H9 (cell line): ENCODE data around the gene BRD1. TPM values are rescaled to one million over a fixed set of nuclear protein-coding genes. Genes with fewer than 3 reads are reported as not detected.
A peak's percentile ranks its signal among the peaks of the same experiment; 100 is the strongest.

Experiments
- DNase-seq: peaks from one replicate; pipeline ENCODE4 v3.0.0-alpha.2; 2017
- H2AFZ ChIP-seq: one replicate; pipeline ENCODE4 v1.6.1; 2013; ENCODE audit warnings: mild to moderate bottlenecking, low read length, control low read depth, moderate library complexity
- H2AK5ac ChIP-seq: 2 replicates; pipeline ENCODE4 v1.6.1; 2013; ENCODE audit warnings: low read length, control low read depth, mixed read lengths; ENCODE audit not compliant: insufficient read length
- H2BK120ac ChIP-seq: one replicate; pipeline ENCODE4 v1.6.1; 2013; ENCODE audit warnings: low read depth, mild to moderate bottlenecking, low read length, control low read depth, inconsistent platforms; ENCODE audit not compliant: poor library complexity, severe bottlenecking
- H2BK12ac ChIP-seq: 2 replicates; pipeline ENCODE4 v1.6.1; 2013; ENCODE audit warnings: low read length, control low read depth, mixed read lengths, low read depth; ENCODE audit not compliant: insufficient read length
- H2BK15ac ChIP-seq: 2 replicates; pipeline ENCODE4 v1.6.1; 2013; ENCODE audit warnings: low read depth, low read length, control low read depth
- H2BK20ac ChIP-seq: one replicate; pipeline ENCODE4 v1.6.1; 2013; ENCODE audit warnings: low read depth, mild to moderate bottlenecking, low read length, control low read depth, inconsistent platforms; ENCODE audit not compliant: poor library complexity, severe bottlenecking
- H2BK5ac ChIP-seq: 2 replicates; pipeline ENCODE4 v1.6.1; 2013; ENCODE audit warnings: low read length, control low read depth, mixed read lengths; ENCODE audit not compliant: insufficient read length
- H3K14ac ChIP-seq: 2 replicates; pipeline ENCODE4 v1.6.1; 2013; ENCODE audit warnings: low read length, control low read depth; ENCODE audit not compliant: insufficient read depth
- H3K18ac ChIP-seq: 2 replicates; pipeline ENCODE4 v1.6.1; 2013; ENCODE audit warnings: low read depth, mild to moderate bottlenecking, mixed read lengths, low read length, control low read depth; ENCODE audit not compliant: insufficient read length
- H3K23ac ChIP-seq: 2 replicates; pipeline ENCODE4 v1.6.1; 2013; ENCODE audit warnings: low read length, control low read depth, mixed read lengths, low read depth; ENCODE audit not compliant: insufficient read length
- H3K23me2 ChIP-seq: 2 replicates; pipeline ENCODE4 v1.6.1; 2013; ENCODE audit warnings: low read depth, mild to moderate bottlenecking, mixed read lengths, low read length, control low read depth; ENCODE audit not compliant: insufficient read length, poor library complexity, severe bottlenecking
- H3K27ac ChIP-seq: 2 replicates; pipeline ENCODE4 v1.5.1; 2013; ENCODE audit warnings: low read length, control low read depth, mixed read lengths, low read depth; ENCODE audit not compliant: insufficient read length
- H3K27me3 ChIP-seq: 2 replicates; pipeline ENCODE4 v1.6.1; 2013; ENCODE audit warnings: low read length, control low read depth, inconsistent platforms; ENCODE audit not compliant: insufficient read depth
- H3K4ac ChIP-seq: 2 replicates; pipeline ENCODE4 v1.6.1; 2013; ENCODE audit warnings: low read depth, mild to moderate bottlenecking, control low read depth, inconsistent platforms, low read length, moderate library complexity
- H3K4me1 ChIP-seq: 2 replicates; pipeline ENCODE4 v1.6.1; 2013; ENCODE audit warnings: low read length, control low read depth, inconsistent platforms; ENCODE audit not compliant: insufficient read depth
- H3K4me2 ChIP-seq: 2 replicates; pipeline ENCODE4 v1.6.1; 2013; ENCODE audit warnings: low read length, control low read depth, mixed read lengths; ENCODE audit not compliant: insufficient read length, insufficient read depth
- H3K56ac ChIP-seq: 2 replicates; pipeline ENCODE4 v1.6.1; 2013; ENCODE audit warnings: low read depth, mild to moderate bottlenecking, mixed read lengths, low read length, control low read depth; ENCODE audit not compliant: insufficient read length
- H3K79me1 ChIP-seq: 2 replicates; pipeline ENCODE4 v1.6.1; 2013; ENCODE audit warnings: low read depth, mild to moderate bottlenecking, moderate library complexity, low read length, control low read depth, inconsistent platforms; ENCODE audit not compliant: insufficient read depth, poor library complexity, severe bottlenecking
- H3K79me2 ChIP-seq: 2 replicates; pipeline ENCODE4 v1.6.1; 2013; ENCODE audit warnings: low read length, control low read depth, inconsistent platforms; ENCODE audit not compliant: insufficient read depth
- H3K9ac ChIP-seq: 2 replicates; pipeline ENCODE4 v1.6.1; 2013; ENCODE audit warnings: low read length, control low read depth, mixed read lengths; ENCODE audit not compliant: insufficient read length; ENCODE audit errors: extremely low read depth
- H3K9me3 ChIP-seq: one replicate; pipeline ENCODE4 v1.6.1; 2013; ENCODE audit warnings: low read depth, low read length, inconsistent platforms; ENCODE audit not compliant: control insufficient read depth
- H3T11ph ChIP-seq: one replicate; pipeline ENCODE4 v1.6.1; 2013; ENCODE audit warnings: mild to moderate bottlenecking, low read length, control low read depth, inconsistent platforms
- H4K20me1 ChIP-seq: one replicate; pipeline ENCODE4 v1.6.1; 2013; ENCODE audit not compliant: control insufficient read depth, insufficient read length, insufficient read depth
- H4K5ac ChIP-seq: 2 replicates; pipeline ENCODE4 v1.6.1; 2013; ENCODE audit warnings: low read depth, mild to moderate bottlenecking, mixed read lengths, low read length, control low read depth; ENCODE audit not compliant: insufficient read length
- H4K8ac ChIP-seq: replicated peaks from 2 replicates; pipeline ENCODE4 v1.6.1; 2013; ENCODE audit warnings: low read length, control low read depth, mixed read lengths, low read depth; ENCODE audit not compliant: insufficient read length
- H4K91ac ChIP-seq: 2 replicates; pipeline ENCODE4 v1.6.1; 2013; ENCODE audit warnings: low read depth, mild to moderate bottlenecking, moderate library complexity, mixed read lengths, low read length, control low read depth; ENCODE audit not compliant: insufficient read length
- H3K27ac Mint-ChIP-seq, 3 experiments: 2 replicates in 2 of 3; 3 replicates in 1 of 3; pipeline ENCODE4 v1.8.0; 2020 to 2021; ENCODE audit warnings: mixed read lengths in 3 of 3, mild to moderate bottlenecking in 1 of 3, moderate library complexity in 1 of 3
- H3K27me3 Mint-ChIP-seq: 2 replicates; pipeline ENCODE4 v1.8.0; 2021; ENCODE audit warnings: low read depth, mild to moderate bottlenecking, moderate library complexity, mixed read lengths
- H3K36me3 Mint-ChIP-seq, 3 experiments: 2 replicates in 2 of 3; 3 replicates in 1 of 3; pipeline ENCODE4 v1.8.0; 2020 to 2021; ENCODE audit warnings: low read depth in 3 of 3, mixed read lengths in 3 of 3; ENCODE audit not compliant: insufficient read depth in 1 of 3
- H3K4me1 Mint-ChIP-seq, 2 experiments: 2 replicates each; pipeline ENCODE4 v1.8.0; 2020; ENCODE audit warnings: mixed read lengths in 2 of 2
- H3K4me3 Mint-ChIP-seq, 2 experiments: 2 replicates in 1 of 2; 3 replicates in 1 of 2; pipeline ENCODE4 v1.8.0; 2020 to 2021; ENCODE audit warnings: mild to moderate bottlenecking in 2 of 2, mixed read lengths in 2 of 2, moderate library complexity in 1 of 2
- H3K9me3 Mint-ChIP-seq, 2 experiments: 2 replicates in 1 of 2; 3 replicates in 1 of 2; pipeline ENCODE4 v1.8.0; 2020; ENCODE audit warnings: mild to moderate bottlenecking in 2 of 2, mixed read lengths in 2 of 2, moderate library complexity in 1 of 2
- WGBS: extraction: QIAGEN DNeasy Blood & Tissue Kit; methylation state at CpG from one replicate; pipeline ENCODE4 v1.1.7; 2013; ENCODE audit warnings: missing lambda C conversion rate, low lambda C conversion rate, mixed read lengths; ENCODE audit not compliant: insufficient read length; ENCODE audit errors: extremely low coverage; 5-methylcytosine and 5-hydroxymethylcytosine counted together
- total RNA-seq: library from RNA; stranded (reverse); gene quantifications from 2 replicates; pipeline ENCODE4 v1.2.1, GENCODE V29; 2021
- TF ChIP-seq, protein P1 (sequence below): fragments of 200-600 bp; sonication (generic); conservative IDR thresholded peaks from 3 replicates; pipeline ENCODE4 v1.8.0; 2021; ENCODE audit warnings: antibody characterized with exemption, mild to moderate bottlenecking

BRD1 gene
- total RNA-seq, 1 experiment from 2014 or later = 51.3 TPM

DNA sequence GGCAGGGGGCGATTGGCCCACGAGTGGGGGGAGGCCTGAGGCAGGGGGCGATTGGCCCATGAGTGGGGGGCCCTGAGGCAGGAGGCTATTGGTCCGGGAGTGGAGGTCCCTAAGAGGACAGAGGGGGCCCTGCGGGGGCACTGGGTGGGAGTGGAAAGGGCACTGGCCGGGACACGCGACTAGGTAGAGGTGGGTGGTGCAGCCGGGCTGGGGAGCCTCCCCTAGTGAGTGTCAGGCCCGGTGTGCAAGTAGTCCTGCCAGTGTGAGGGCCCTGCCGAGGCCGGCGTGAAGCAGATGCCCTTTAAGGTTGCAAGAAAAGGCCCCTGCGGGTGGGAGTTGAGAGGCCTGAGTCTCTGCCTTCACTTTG is 909 bp upstream of the BRD1 start:
- no peak overlapping the region for H3K18ac ChIP-seq
- no peak overlapping the region for H3K23ac ChIP-seq
- no peak overlapping the region for H2BK12ac ChIP-seq
- H4K8ac ChIP-seq = no peak overlapping the region
- TF ChIP-seq, protein P1, sequence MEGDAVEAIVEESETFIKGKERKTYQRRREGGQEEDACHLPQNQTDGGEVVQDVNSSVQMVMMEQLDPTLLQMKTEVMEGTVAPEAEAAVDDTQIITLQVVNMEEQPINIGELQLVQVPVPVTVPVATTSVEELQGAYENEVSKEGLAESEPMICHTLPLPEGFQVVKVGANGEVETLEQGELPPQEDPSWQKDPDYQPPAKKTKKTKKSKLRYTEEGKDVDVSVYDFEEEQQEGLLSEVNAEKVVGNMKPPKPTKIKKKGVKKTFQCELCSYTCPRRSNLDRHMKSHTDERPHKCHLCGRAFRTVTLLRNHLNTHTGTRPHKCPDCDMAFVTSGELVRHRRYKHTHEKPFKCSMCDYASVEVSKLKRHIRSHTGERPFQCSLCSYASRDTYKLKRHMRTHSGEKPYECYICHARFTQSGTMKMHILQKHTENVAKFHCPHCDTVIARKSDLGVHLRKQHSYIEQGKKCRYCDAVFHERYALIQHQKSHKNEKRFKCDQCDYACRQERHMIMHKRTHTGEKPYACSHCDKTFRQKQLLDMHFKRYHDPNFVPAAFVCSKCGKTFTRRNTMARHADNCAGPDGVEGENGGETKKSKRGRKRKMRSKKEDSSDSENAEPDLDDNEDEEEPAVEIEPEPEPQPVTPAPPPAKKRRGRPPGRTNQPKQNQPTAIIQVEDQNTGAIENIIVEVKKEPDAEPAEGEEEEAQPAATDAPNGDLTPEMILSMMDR = no peak
- no peak overlapping the region for H2BK20ac ChIP-seq
- H3K9me3 ChIP-seq = no peaks in the 10 kb centered on the region
- H3K27me3 ChIP-seq = no peaks in the 10 kb centered on the region
- peak overlapping the region; percentile 41 to 61; a peak in 4 of 5 replicates for H3K4me3 Mint-ChIP-seq
- no peaks in the 10 kb centered on the region for H4K20me1 ChIP-seq
- H3K23me2 ChIP-seq = peaks cover 9% of the 10 kb centered on the region
- H3K14ac ChIP-seq = no peak overlapping the region
- peaks cover 13 to 20% of the 10 kb centered on the region in 2 experiments for H3K4me1 Mint-ChIP-seq
- H3K9ac ChIP-seq = no peak overlapping the region
- H4K91ac ChIP-seq = no peak overlapping the region
- DNase-seq = no peak
- H3K9me3 Mint-ChIP-seq = peaks cover 20 to 43% of the 10 kb centered on the region in 2 experiments
- H2BK120ac ChIP-seq = no peak overlapping the region
- no peak overlapping the region for H3K4ac ChIP-seq
- H3K27me3 Mint-ChIP-seq = peaks cover 40% of the 10 kb centered on the region
- H2AK5ac ChIP-seq = no peak overlapping the region
- H3K27ac Mint-ChIP-seq = no peak overlapping the region
- no peak overlapping the region for H3K56ac ChIP-seq
- peaks cover 29% of the 10 kb centered on the region; the same call in 1 of the 2 replicates for H3K79me2 ChIP-seq
- peaks cover 24 to 47% (median 42%) of the 10 kb centered on the region in 3 experiments for H3K36me3 Mint-ChIP-seq
- H3K4me2 ChIP-seq = no peak overlapping the region
- no peak overlapping the region for H4K5ac ChIP-seq
- no peak overlapping the region for H2BK5ac ChIP-seq
- no peak overlapping the region for H2AFZ ChIP-seq
- H2BK15ac ChIP-seq = no peak overlapping the region
- H3K4me1 ChIP-seq = no peaks in the 10 kb centered on the region
- H3T11ph ChIP-seq = no peak overlapping the region
- H3K27ac ChIP-seq = no peak overlapping the region
- no CpG with 5 or more reads among the region's 14 CpGs for WGBS
- peaks cover 6% of the 10 kb centered on the region for H3K79me1 ChIP-seq
